A549 (cell line): Measurements from ENCODE around the gene MAPKAP1.

Experiments
- BHLHE40 ChIP-seq: IDR thresholded peaks from 2 replicates; pipeline ENCODE4 v1.6.1; 2012; ENCODE audit warnings: low read depth, low read length, inconsistent platforms
- NR3C1 ChIP-seq: fragments of >200 bp; sonication (Bioruptor Twin); formaldehyde crosslinking; IDR thresholded peaks from 3 replicates; pipeline ENCODE4 v1.6.1; 2017
- POLR2A ChIP-seq: IDR thresholded peaks from 2 replicates; pipeline ENCODE4 v1.6.1; 2012; ENCODE audit warnings: mild to moderate bottlenecking, low read length
- TF ChIP-seq, protein P1 (sequence below): fragments of >200 bp; sonication (Bioruptor Twin); formaldehyde crosslinking; IDR thresholded peaks from 3 replicates; pipeline ENCODE4 v1.5.1; 2016
- TF ChIP-seq, protein P2 (sequence below): IDR thresholded peaks from 2 replicates; pipeline ENCODE4 v1.6.1; 2012

DNA sequence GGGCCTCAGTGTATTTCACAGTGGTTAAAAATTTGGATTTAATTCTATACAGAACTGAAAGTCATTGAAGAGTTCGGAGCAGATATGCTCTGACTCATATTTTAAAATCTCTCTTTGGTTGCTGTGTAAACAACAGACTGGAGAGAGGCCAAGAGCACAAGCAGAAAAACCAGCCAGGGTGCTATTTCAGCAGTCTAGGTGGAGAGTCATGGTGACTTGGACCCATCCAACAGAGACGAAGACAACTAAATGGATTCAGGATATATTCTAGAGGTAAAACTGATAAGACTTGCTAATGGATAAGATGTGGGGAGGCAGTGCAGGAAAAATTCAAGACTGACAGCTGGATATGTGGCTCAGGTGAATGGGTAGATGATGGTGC, 168.9 kb downstream of the MAPKAP1 start:
- TF ChIP-seq, protein P1, sequence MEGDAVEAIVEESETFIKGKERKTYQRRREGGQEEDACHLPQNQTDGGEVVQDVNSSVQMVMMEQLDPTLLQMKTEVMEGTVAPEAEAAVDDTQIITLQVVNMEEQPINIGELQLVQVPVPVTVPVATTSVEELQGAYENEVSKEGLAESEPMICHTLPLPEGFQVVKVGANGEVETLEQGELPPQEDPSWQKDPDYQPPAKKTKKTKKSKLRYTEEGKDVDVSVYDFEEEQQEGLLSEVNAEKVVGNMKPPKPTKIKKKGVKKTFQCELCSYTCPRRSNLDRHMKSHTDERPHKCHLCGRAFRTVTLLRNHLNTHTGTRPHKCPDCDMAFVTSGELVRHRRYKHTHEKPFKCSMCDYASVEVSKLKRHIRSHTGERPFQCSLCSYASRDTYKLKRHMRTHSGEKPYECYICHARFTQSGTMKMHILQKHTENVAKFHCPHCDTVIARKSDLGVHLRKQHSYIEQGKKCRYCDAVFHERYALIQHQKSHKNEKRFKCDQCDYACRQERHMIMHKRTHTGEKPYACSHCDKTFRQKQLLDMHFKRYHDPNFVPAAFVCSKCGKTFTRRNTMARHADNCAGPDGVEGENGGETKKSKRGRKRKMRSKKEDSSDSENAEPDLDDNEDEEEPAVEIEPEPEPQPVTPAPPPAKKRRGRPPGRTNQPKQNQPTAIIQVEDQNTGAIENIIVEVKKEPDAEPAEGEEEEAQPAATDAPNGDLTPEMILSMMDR: no peak
- TF ChIP-seq POLR2A (no peak), BHLHE40 (no peak), NR3C1 (no peak)
- TF ChIP-seq, protein P2, sequence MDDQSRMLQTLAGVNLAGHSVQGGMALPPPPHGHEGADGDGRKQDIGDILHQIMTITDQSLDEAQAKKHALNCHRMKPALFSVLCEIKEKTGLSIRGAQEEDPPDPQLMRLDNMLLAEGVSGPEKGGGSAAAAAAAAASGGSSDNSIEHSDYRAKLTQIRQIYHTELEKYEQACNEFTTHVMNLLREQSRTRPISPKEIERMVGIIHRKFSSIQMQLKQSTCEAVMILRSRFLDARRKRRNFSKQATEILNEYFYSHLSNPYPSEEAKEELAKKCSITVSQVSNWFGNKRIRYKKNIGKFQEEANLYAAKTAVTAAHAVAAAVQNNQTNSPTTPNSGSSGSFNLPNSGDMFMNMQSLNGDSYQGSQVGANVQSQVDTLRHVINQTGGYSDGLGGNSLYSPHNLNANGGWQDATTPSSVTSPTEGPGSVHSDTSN: no peak
